CD14-positive monocyte (primary cell): ENCODE data around the gene TPM1. TPM values are rescaled to one million over a fixed set of nuclear protein-coding genes. Genes with fewer than 3 reads are reported as not detected.

Experiments
- DNase-seq, 3 donors: peaks; one replicate each; pipeline ENCODE4 v3.0.0-alpha.2; 2011 to 2022
- H2AFZ ChIP-seq: 2 replicates; pipeline ENCODE4 v1.6.0; 2012; ENCODE audit warnings: mild to moderate bottlenecking, low read depth, low read length, inconsistent platforms; ENCODE audit not compliant: insufficient read depth, poor library complexity, severe bottlenecking
- H3K27ac ChIP-seq, 2 donors: 1 replicate in 1 of 2; 2 replicates in 1 of 2; pipeline ENCODE4 v1.5.1; 2012 to 2013; ENCODE audit warnings: low read length in 2 of 2, control low read depth in 1 of 2, inconsistent platforms in 1 of 2, low read depth in 1 of 2, mild to moderate bottlenecking in 1 of 2
- H3K27me3 ChIP-seq, 2 donors: one replicate each; pipeline versions ENCODE4 v1.6.0 to v1.6.1; 2011 to 2013; ENCODE audit warnings: low read length in 2 of 2; ENCODE audit not compliant: control insufficient read depth in 2 of 2, insufficient read depth in 2 of 2
- H3K36me3 ChIP-seq, 2 donors: replicated peaks in 1 of 2; 1 replicate in 1 of 2; 2 replicates in 1 of 2; pipeline versions ENCODE4 v1.5.1 to v1.6.1; 2012 to 2013; ENCODE audit warnings: low read length in 2 of 2, control low read depth in 1 of 2, inconsistent platforms in 1 of 2, mild to moderate bottlenecking in 1 of 2; ENCODE audit not compliant: insufficient read depth in 2 of 2, control insufficient read depth in 1 of 2
- H3K4me1 ChIP-seq, 2 donors: 1 replicate in 1 of 2; 2 replicates in 1 of 2; pipeline versions ENCODE4 v1.5.1 to v1.6.1; 2012 to 2013; ENCODE audit warnings: low read length in 2 of 2, control low read depth in 1 of 2, inconsistent platforms in 1 of 2, mild to moderate bottlenecking in 1 of 2, moderate library complexity in 1 of 2; ENCODE audit not compliant: insufficient read depth in 2 of 2, control insufficient read depth in 1 of 2
- H3K4me2 ChIP-seq: replicated peaks from 2 replicates; pipeline ENCODE3; 2012; ENCODE audit warnings: low read length, moderate library complexity, mild to moderate bottlenecking; ENCODE audit not compliant: poor library complexity, severe bottlenecking; ENCODE audit errors: extremely low read depth
- H3K4me3 ChIP-seq, 3 experiments: fragments of 200-600 bp in 1 of 3; sonication (generic) in 1 of 3; replicated peaks in 1 of 3; 1 replicate in 2 of 3; 2 replicates in 1 of 3; pipeline ENCODE4 v1.5.1; 2011 to 2013; ENCODE audit warnings: low read length in 3 of 3, mild to moderate bottlenecking in 3 of 3, control low read depth in 2 of 3, low read depth in 2 of 3, inconsistent platforms in 1 of 3, moderate library complexity in 1 of 3
- H3K79me2 ChIP-seq: 2 replicates; pipeline ENCODE4 v1.6.0; 2012; ENCODE audit warnings: mild to moderate bottlenecking, control low read depth, inconsistent platforms, low read length, moderate library complexity; ENCODE audit not compliant: insufficient read depth
- H3K9ac ChIP-seq: 2 replicates; pipeline ENCODE4 v1.6.0; 2017; ENCODE audit warnings: low read length, mild to moderate bottlenecking; ENCODE audit not compliant: insufficient read depth, poor library complexity, severe bottlenecking
- H3K9me3 ChIP-seq, 2 donors: replicated peaks in 1 of 2; 1 replicate in 1 of 2; 2 replicates in 1 of 2; pipeline versions ENCODE4 v1.5.1 to v1.6.1; 2012 to 2013; ENCODE audit warnings: low read length in 2 of 2, control low read depth in 1 of 2; ENCODE audit not compliant: control insufficient read depth in 1 of 2, insufficient read depth in 1 of 2
- H4K20me1 ChIP-seq: 2 replicates; pipeline ENCODE4 v1.6.0; 2012; ENCODE audit warnings: mild to moderate bottlenecking, low read length, control low read depth, moderate library complexity; ENCODE audit not compliant: insufficient read depth
- H3K27ac Mint-ChIP-seq, 7 donors: one replicate each; pipeline ENCODE4 v1.8.0; 2020; ENCODE audit warnings: mild to moderate bottlenecking in 7 of 7, mixed read lengths in 7 of 7, moderate library complexity in 6 of 7, inconsistent platforms in 2 of 7
- H3K27me3 Mint-ChIP-seq, 3 donors: one replicate each; pipeline ENCODE4 v1.8.0; 2021 to 2022; ENCODE audit warnings: low read depth in 3 of 3, mild to moderate bottlenecking in 3 of 3, mixed read lengths in 3 of 3, moderate library complexity in 3 of 3, inconsistent platforms in 1 of 3
- H3K36me3 Mint-ChIP-seq, 2 donors: one replicate each; pipeline ENCODE4 v1.8.0; 2020; ENCODE audit warnings: mixed read lengths in 2 of 2, inconsistent platforms in 1 of 2, mild to moderate bottlenecking in 1 of 2
- H3K4me1 Mint-ChIP-seq: one replicate; pipeline ENCODE4 v1.8.0; 2020; ENCODE audit warnings: mild to moderate bottlenecking, mixed read lengths
- H3K4me3 Mint-ChIP-seq, 2 donors: one replicate each; pipeline ENCODE4 v1.8.0; 2020; ENCODE audit warnings: mild to moderate bottlenecking in 2 of 2, mixed read lengths in 2 of 2, moderate library complexity in 1 of 2
- H3K9me3 Mint-ChIP-seq, 7 donors: one replicate each; pipeline ENCODE4 v1.8.0; 2020 to 2022; ENCODE audit warnings: mixed read lengths in 7 of 7, mild to moderate bottlenecking in 6 of 7, moderate library complexity in 6 of 7, inconsistent platforms in 2 of 7
- WGBS: methylation state at CpG from one replicate; pipeline ENCODE4 v1.1.5; 2013; ENCODE audit warnings: missing lambda C conversion rate; ENCODE audit not compliant: insufficient coverage; 5-methylcytosine and 5-hydroxymethylcytosine counted together
- intact Hi-C, 2 donors: fragments of 100-400 bp; cut with micrococcal nuclease; formaldehyde crosslinking; loops; one replicate each; pipeline versions ENCODE4 v1.15.0 to v1.15.1; 2023
- polyA plus RNA-seq, 3 donors: library from polyadenylated mRNA; depleted of rRNA in 1 of 3; unstranded in 2 of 3; stranded (reverse) in 1 of 3; fragments of 300-500 nt in 2 of 3; fragments of >200 nt in 1 of 3; fragmentation: Illumina TruSeq in 2 of 3; gene quantifications; 1 replicate in 2 of 3; 2 replicates in 1 of 3; pipeline ENCODE4 v1.2.3, GENCODE V29; 2012 to 2021
- TF ChIP-seq, protein P1 (sequence below): fragments of 200-600 bp; IDR thresholded peaks from one replicate; pipeline ENCODE4 v1.8.0; 2022; ENCODE audit warnings: antibody characterized with exemption, mild to moderate bottlenecking

TPM1 gene
- polyA plus RNA-seq, 3 donors: 11.7 to 15.9 (median 11.9) TPM

DNA sequence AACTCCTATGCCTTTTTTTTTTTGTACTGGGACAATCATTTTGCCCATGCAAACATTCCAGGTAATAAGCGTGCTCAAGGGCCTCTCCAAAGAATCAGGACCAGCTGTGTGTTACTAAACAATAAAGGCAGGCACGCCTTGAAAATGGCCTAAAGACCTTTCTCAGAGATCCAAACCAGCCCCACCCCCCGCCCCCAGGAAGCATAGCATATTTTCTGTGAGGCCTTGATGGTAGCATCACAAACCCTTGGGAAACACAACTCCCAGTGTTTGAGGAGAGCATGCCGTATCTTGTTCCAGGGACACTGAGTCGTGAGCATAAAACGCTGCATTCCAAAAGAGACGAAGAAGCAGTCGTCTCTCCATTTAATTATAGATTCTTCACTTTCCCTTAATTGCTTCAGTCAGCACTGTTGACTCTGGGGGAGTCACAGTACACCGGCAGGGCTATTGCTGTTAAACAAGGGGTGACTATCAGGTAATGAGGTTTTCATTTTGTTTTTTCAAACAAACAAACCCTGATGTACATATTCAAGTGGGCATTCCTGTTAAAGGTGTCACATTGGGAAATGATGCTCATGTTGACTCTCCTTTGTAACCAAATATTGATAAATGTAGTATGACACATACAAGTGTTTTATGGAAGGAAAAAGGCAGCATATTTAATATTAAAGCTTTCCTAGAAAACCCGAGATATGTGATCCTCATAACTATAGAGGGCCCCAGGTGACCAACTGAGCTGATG lies 4.4 kb upstream of the TPM1 start:
- Histone ChIP-seq H4K20me1 (no peaks in the 10 kb centered on the region), H3K9ac (no peak overlapping the region), H3K4me2 (no peak overlapping the region), H3K27me3 (peaks cover 42 to 50% of the 10 kb centered on the region in 2 donors), H3K36me3 (no peaks in the 10 kb centered on the region), H3K27ac (no peak overlapping the region), H3K79me2 (no peaks in the 10 kb centered on the region), H3K4me1 (peaks cover 8 to 13% of the 10 kb centered on the region in 2 donors), H3K9me3 (peaks cover 0 to 19% of the 10 kb centered on the region in 2 donors), H2AFZ (no peak overlapping the region), H3K4me3 (no peak overlapping the region)
- no peak for DNase-seq
- Mint-ChIP-seq H3K4me1 (peaks cover 9% of the 10 kb centered on the region), H3K27me3 (peaks cover 35 to 55% (median 49%) of the 10 kb centered on the region in 3 donors), H3K4me3 (no peak overlapping the region), H3K36me3 (no peaks in the 10 kb centered on the region), H3K27ac (no peak overlapping the region), H3K9me3 (peaks cover 0 to 8% (median 3%) of the 10 kb centered on the region in 7 donors)
- WGBS: 97% methylated on average over 4 of the region's 10 CpGs
- intact Hi-C loops: no loop called here
- TF ChIP-seq, protein P1, sequence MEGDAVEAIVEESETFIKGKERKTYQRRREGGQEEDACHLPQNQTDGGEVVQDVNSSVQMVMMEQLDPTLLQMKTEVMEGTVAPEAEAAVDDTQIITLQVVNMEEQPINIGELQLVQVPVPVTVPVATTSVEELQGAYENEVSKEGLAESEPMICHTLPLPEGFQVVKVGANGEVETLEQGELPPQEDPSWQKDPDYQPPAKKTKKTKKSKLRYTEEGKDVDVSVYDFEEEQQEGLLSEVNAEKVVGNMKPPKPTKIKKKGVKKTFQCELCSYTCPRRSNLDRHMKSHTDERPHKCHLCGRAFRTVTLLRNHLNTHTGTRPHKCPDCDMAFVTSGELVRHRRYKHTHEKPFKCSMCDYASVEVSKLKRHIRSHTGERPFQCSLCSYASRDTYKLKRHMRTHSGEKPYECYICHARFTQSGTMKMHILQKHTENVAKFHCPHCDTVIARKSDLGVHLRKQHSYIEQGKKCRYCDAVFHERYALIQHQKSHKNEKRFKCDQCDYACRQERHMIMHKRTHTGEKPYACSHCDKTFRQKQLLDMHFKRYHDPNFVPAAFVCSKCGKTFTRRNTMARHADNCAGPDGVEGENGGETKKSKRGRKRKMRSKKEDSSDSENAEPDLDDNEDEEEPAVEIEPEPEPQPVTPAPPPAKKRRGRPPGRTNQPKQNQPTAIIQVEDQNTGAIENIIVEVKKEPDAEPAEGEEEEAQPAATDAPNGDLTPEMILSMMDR: no peak

DNA sequence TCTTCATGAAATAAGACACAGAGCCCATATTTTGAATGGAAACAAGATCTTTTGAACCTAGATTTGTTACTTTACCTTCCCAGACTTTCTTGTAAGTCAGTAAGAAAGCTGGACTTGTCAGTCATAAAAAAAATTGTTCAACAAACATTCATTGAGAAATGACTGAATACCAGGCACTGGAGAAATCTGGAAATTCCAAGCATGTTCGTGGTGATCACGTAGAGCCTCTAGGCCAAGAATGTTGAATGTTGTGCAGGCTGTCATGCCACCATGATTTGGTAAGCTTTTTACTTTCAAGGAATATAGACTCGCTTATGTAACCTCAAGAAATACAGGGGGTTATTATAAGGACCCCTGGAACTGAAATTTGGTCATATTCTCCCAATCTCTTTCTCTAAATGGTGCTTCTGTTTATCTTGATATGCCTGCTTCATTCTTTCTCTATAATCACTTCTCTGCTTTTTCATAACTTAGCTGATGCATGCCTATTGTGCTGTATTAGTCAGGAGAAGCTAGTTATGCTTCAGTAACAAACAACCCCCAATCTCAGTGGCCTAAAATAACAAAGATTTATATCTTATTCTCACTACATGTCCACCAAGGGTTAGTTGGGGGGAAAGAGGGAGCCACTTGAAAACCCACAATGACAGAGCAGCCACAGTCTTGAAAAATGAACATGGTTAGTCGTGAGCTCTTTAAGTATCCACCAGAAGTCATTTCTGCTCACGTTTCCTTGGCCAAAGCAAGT lies 3.4 kb upstream of the TPM1 start:
- H4K20me1 ChIP-seq: no peaks in the 10 kb centered on the region
- peaks cover 49 to 59% of the 10 kb centered on the region in 2 donors for H3K27me3 ChIP-seq
- H3K36me3 ChIP-seq: no peaks in the 10 kb centered on the region
- H3K27ac ChIP-seq: no peak overlapping the region
- no peaks in the 10 kb centered on the region for H3K36me3 Mint-ChIP-seq
- H3K4me3 Mint-ChIP-seq: peak overlapping the region in 1 of 2 donors; percentile 65
- H3K4me1 ChIP-seq: peaks cover 18 to 23% of the 10 kb centered on the region in 2 donors
- H3K4me2 ChIP-seq: no peak overlapping the region
- no peak overlapping the region for H3K9ac ChIP-seq
- H3K79me2 ChIP-seq: no peaks in the 10 kb centered on the region
- peaks cover 18% of the 10 kb centered on the region for H3K4me1 Mint-ChIP-seq
- intact Hi-C loops: no loop called here
- TF ChIP-seq, protein P1: no peak
- peaks cover 0 to 8% (median 4%) of the 10 kb centered on the region in 7 donors for H3K9me3 Mint-ChIP-seq
- no peak for DNase-seq
- H3K27me3 Mint-ChIP-seq: peaks cover 45 to 63% (median 58%) of the 10 kb centered on the region in 3 donors
- peaks cover 0 to 24% of the 10 kb centered on the region in 2 donors for H3K9me3 ChIP-seq
- H2AFZ ChIP-seq: no peak overlapping the region
- no peak overlapping the region for H3K4me3 ChIP-seq
- H3K27ac Mint-ChIP-seq: no peak overlapping the region
- 100% methylated on average over 3 of the region's 5 CpGs for WGBS
